Transverse colon (tissue), 3 donors: Measurements from ENCODE around the gene MTA2.

ENCODE experiments used
- EP300 ChIP-seq: sonication (generic); formaldehyde crosslinking; IDR thresholded peaks from one replicate; pipeline ENCODE4 v1.6.1; 2017; ENCODE audit warnings: antibody characterized with exemption, low read depth
- POLR2A ChIP-seq: fragments of 450-650 bp; IDR thresholded peaks from one replicate; pipeline ENCODE4 v1.6.1; 2016; ENCODE audit warnings: antibody characterized with exemption, mild to moderate bottlenecking, moderate library complexity
- TF ChIP-seq, protein P1 (sequence below), 5 experiments: fragments of 200-600 bp in 3 of 5; fragments of 450-650 bp in 2 of 5; sonication (generic) in 3 of 5; IDR thresholded peaks; 1 replicate in 2 of 5; 2 replicates in 3 of 5; pipeline ENCODE4 v1.5.1; 2016 to 2017; ENCODE audit warnings: antibody characterized with exemption in 5 of 5, inconsistent platforms in 3 of 5, mild to moderate bottlenecking in 2 of 5, moderate library complexity in 1 of 5

- TF ChIP-seq POLR2A (no peak), EP300 (no peak)
- TF ChIP-seq, protein P1, sequence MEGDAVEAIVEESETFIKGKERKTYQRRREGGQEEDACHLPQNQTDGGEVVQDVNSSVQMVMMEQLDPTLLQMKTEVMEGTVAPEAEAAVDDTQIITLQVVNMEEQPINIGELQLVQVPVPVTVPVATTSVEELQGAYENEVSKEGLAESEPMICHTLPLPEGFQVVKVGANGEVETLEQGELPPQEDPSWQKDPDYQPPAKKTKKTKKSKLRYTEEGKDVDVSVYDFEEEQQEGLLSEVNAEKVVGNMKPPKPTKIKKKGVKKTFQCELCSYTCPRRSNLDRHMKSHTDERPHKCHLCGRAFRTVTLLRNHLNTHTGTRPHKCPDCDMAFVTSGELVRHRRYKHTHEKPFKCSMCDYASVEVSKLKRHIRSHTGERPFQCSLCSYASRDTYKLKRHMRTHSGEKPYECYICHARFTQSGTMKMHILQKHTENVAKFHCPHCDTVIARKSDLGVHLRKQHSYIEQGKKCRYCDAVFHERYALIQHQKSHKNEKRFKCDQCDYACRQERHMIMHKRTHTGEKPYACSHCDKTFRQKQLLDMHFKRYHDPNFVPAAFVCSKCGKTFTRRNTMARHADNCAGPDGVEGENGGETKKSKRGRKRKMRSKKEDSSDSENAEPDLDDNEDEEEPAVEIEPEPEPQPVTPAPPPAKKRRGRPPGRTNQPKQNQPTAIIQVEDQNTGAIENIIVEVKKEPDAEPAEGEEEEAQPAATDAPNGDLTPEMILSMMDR (IDR thresholded peaks at IDR 0.05), result no peak
Observed at GRCh38 chr11:62567018-62567633, 34.5 kb downstream of the MTA2 start.
